Stimulated activated naive CD8-positive, alpha-beta T cell treated with anti-CD3 and anti-CD28 coated beads, Interleukin-15, Interleukin-2, amounts not matched to agents 100 U/mL and 50 U/mL, for 24 hours (primary cell): ENCODE data around the gene SEZ6L2.
A peak's percentile ranks its signal among the peaks of the same experiment; 100 is the strongest.
"Not testable (repeated sequence)": the region's sequence is repeated elsewhere in the genome, so short reads cannot be mapped to it uniquely, and the experiment has no call there.

ENCODE experiments used
- ATAC-seq: fragments of 150-1000 bp; cut with Tn5 transposase; one replicate; pipeline ENCODE4 v1.10.0; 2021
- DNase-seq: peaks from one replicate; pipeline ENCODE4 v3.0.0; 2021

Gene SEZ6L2

GRCh38 chr16:29909851-29910250 is 10.5 kb upstream of the SEZ6L2 start:
- not testable (repeated sequence) for ATAC-seq, DNase-seq

GRCh38 chr16:29909391-29909790 is 10.0 kb upstream of the SEZ6L2 start:
- ATAC-seq (no peak), DNase-seq (no peak)

- no peak for DNase-seq
- no peak for ATAC-seq
Observed at GRCh38 chr16:29908719-29909220, 9.4 kb upstream of the SEZ6L2 start.

- no peak for DNase-seq
- no peak for ATAC-seq
Observed at GRCh38 chr16:29907973-29908372, 8.6 kb upstream of the SEZ6L2 start.

GRCh38 chr16:29906520-29907244 is 7.3 kb upstream of the SEZ6L2 start:
- ATAC-seq, result no peak

GRCh38 chr16:29905668-29906067 is 6.3 kb upstream of the SEZ6L2 start:
- DNase-seq (no peak), ATAC-seq (no peak)

More at GRCh38 chr16:29906520-29907244, 7.3 kb upstream of the SEZ6L2 start:
- no peak for DNase-seq

GRCh38 chr16:29904947-29905346 is 5.6 kb upstream of the SEZ6L2 start:
- ATAC-seq (no peak), DNase-seq (no peak)

GRCh38 chr16:29903590-29903989 is 4.2 kb upstream of the SEZ6L2 start:
- no peak for DNase-seq

GRCh38 chr16:29901607-29901945 is 2.2 kb upstream of the SEZ6L2 start:
- ATAC-seq (no peak), DNase-seq (no peak)

More at GRCh38 chr16:29903590-29903989, 4.2 kb upstream of the SEZ6L2 start:
- ATAC-seq, result no peak

GRCh38 chr16:29900888-29901606 is 1.7 kb upstream of the SEZ6L2 start:
- ATAC-seq (no peak), DNase-seq (no peak)

GRCh38 chr16:29900102-29900887 is 945 bp upstream of the SEZ6L2 start, which contains the start of gene ASPHD1:
Gene ASPHD1 (plus strand): TSS chr16:29900488. CDS start chr16:29900972, 484 bp downstream.
- ATAC-seq (peak; percentile 87), DNase-seq (peak; percentile 71)

GRCh38 chr16:29898804-29899515 is 390 bp downstream of the SEZ6L2 start:
- DNase-seq, result no peak

GRCh38 chr16:29898135-29898803 is 1.1 kb downstream of the SEZ6L2 start:
- DNase-seq, result no peak
- no peak for ATAC-seq

More at GRCh38 chr16:29898804-29899515, 390 bp downstream of the SEZ6L2 start:
- ATAC-seq, result no peak

GRCh38 chr16:29897333-29897732 is 2.0 kb downstream of the SEZ6L2 start:
- ATAC-seq (no peak), DNase-seq (no peak)

GRCh38 chr16:29896841-29897240 is 2.5 kb downstream of the SEZ6L2 start:
- DNase-seq (no peak), ATAC-seq (no peak)

- no peak for DNase-seq
- ATAC-seq, result no peak
Observed at GRCh38 chr16:29894352-29894751, 5.0 kb downstream of the SEZ6L2 start.

GRCh38 chr16:29893553-29893952 is 5.8 kb downstream of the SEZ6L2 start:
- DNase-seq (no peak), ATAC-seq (no peak)

GRCh38 chr16:29892458-29892813 is 6.9 kb downstream of the SEZ6L2 start:
- DNase-seq, result no peak
- ATAC-seq, result no peak

GRCh38 chr16:29891525-29892457 is 7.6 kb downstream of the SEZ6L2 start:
- DNase-seq, result no peak
- ATAC-seq, result no peak

GRCh38 chr16:29889372-29889771 is 10.0 kb downstream of the SEZ6L2 start:
- ATAC-seq, DNase-seq: not testable (repeated sequence)
